Adrenal gland (tissue), 12 donors: ENCODE data around the gene SYNGAP1. TPM values are rescaled to one million over a fixed set of nuclear protein-coding genes. Genes with fewer than 3 reads are reported as not detected.

Experiments
- DNase-seq, 7 donors: peaks; one replicate each; pipeline ENCODE4 v3.0.0-alpha.2; 2019 to 2020
- H3K27ac ChIP-seq, 5 donors: fragments of 200-600 bp; sonication (generic) in 4 of 5; 1 replicate in 3 of 5; 2 replicates in 2 of 5; pipeline versions ENCODE4 v1.5.1 to v1.8.0; 2016 to 2020; ENCODE audit warnings: mild to moderate bottlenecking in 1 of 5
- H3K27me3 ChIP-seq: fragments of 200-600 bp; 2 replicates; pipeline ENCODE4 v1.8.0; 2021
- H3K36me3 ChIP-seq, 2 donors: fragments of 200-600 bp; replicated peaks in 1 of 2; 1 replicate in 1 of 2; 2 replicates in 1 of 2; pipeline versions ENCODE4 v1.5.1 to v1.8.0; 2018 to 2022
- H3K4me1 ChIP-seq, 2 donors: fragments of 200-600 bp; replicated peaks in 1 of 2; 1 replicate in 1 of 2; 2 replicates in 1 of 2; pipeline versions ENCODE4 v1.5.1 to v1.8.0; 2018 to 2021
- H3K4me3 ChIP-seq, 4 donors: fragments of 200-600 bp; sonication (generic) in 3 of 4; one replicate each; pipeline ENCODE4 v1.5.1; 2016 to 2018
- H3K9me3 ChIP-seq, 3 donors: fragments of 200-600 bp; sonication (generic) in 1 of 3; replicated peaks in 1 of 3; 1 replicate in 2 of 3; 2 replicates in 1 of 3; pipeline versions ENCODE4 v1.5.1 to v1.8.0; 2016 to 2021
- CTCF ChIP-seq, 6 experiments: fragments of 450-650 bp in 4 of 6; fragments of 200-600 bp in 2 of 6; sonication (generic) in 1 of 6; IDR thresholded peaks; 1 replicate in 5 of 6; 2 replicates in 1 of 6; pipeline versions ENCODE4 v1.5.1 to v1.8.0; 2016 to 2021; ENCODE audit warnings: antibody characterized with exemption in 6 of 6, mild to moderate bottlenecking in 2 of 6, moderate library complexity in 1 of 6
- POLR2A ChIP-seq, 2 donors: fragments of 450-650 bp; IDR thresholded peaks; one replicate each; pipeline ENCODE4 v1.6.1; 2017; ENCODE audit warnings: antibody characterized with exemption in 2 of 2, mild to moderate bottlenecking in 2 of 2, moderate library complexity in 1 of 2
- WGBS, 4 donors: extraction: QIAGEN DNeasy Blood & Tissue Kit in 2 of 4; methylation state at CpG; one replicate each; pipeline versions ENCODE4 v1.1.5 to v1.1.7; 2013 to 2017; 5-methylcytosine and 5-hydroxymethylcytosine counted together
- intact Hi-C, 2 donors: fragments of 100-400 bp; cut with DNase I; formaldehyde crosslinking; loops; one replicate each; pipeline versions ENCODE4 v1.14.1 to v1.15.0; 2022 to 2023
- polyA plus RNA-seq, 3 donors: library from polyadenylated mRNA; stranded (reverse); fragments of 200-250 nt in 2 of 3; fragments of 350-450 nt in 1 of 3; fragmentation: Illumina TruSeq in 1 of 3; extraction: RNeasy Lipid Tissue Mini Kit (QIAGEN cat#74804) in 1 of 3; gene quantifications; one replicate each; pipeline ENCODE4 v1.2.3, GENCODE V29; 2013 to 2014
- total RNA-seq, 9 donors: library from RNA; depleted of rRNA in 4 of 9; stranded (reverse); fragments of >200 nt in 4 of 9; fragments of 120-200 nt in 1 of 9; fragmentation: NEBNext Ultra II Directional in 1 of 9; extraction: Animal tissue kit (Norgen Biotek cat#: 25700) in 1 of 9; gene quantifications; one replicate each; pipeline versions ENCODE4 v1.1.0 to v1.2.4, GENCODE V29; 2013 to 2023
- donor health status: healthy with polysubstance abuse.
- donor health status: Bipolar disorder and iron deficiency.
- donor health status: DM: yes; HTN: yes; CAD: no.
- donor health status: DM: no; HTN: no; CAD: no.
- donor health status: DM: no; HTN: no; CAD: no.
- donor health status: DM: yes; HTN: yes; CAD: no.

The SYNGAP1 gene
- total and polyA plus RNA-seq, 12 donors: 2.6 to 73.5 (median 8.7) TPM

- DNase-seq: peak in 1 of 7 donors; percentile 39
- intact Hi-C loops: no loop called here
- no peak for TF ChIP-seq POLR2A (IDR thresholded peaks at IDR 0.05)
- TF ChIP-seq CTCF (IDR thresholded peaks at IDR 0.05): no peak
- H3K4me1 ChIP-seq: no peaks in the 10 kb centered on the region
- no peaks in the 10 kb centered on the region for H3K9me3 ChIP-seq
- 91 to 94% (median 93%) methylated on average over 10 of the region's 10 CpGs for WGBS, 4 donors
- no peak overlapping the region for H3K4me3 ChIP-seq
- H3K27ac ChIP-seq: no peak overlapping the region
- no peaks in the 10 kb centered on the region for H3K27me3 ChIP-seq
- peaks cover 0 to 32% of the 10 kb centered on the region in 2 donors for H3K36me3 ChIP-seq
These were observed 26.5 kb downstream of the SYNGAP1 start for GRCh38 chr6:33446356-33446755.

- no peak for TF ChIP-seq CTCF (IDR thresholded peaks at IDR 0.05)
- intact Hi-C loops: loop anchor here in 1 of 2 donors (10.0 kb wide), 1 partner anchor 114 kb away; no protein-coding TSS in a partner anchor
- Histone ChIP-seq H3K36me3 (peaks cover 0 to 8% of the 10 kb centered on the region in 2 donors), H3K4me1 (peaks cover 5 to 14% of the 10 kb centered on the region in 2 donors), H3K9me3 (no peaks in the 10 kb centered on the region), H3K27ac (no peak overlapping the region), H3K27me3 (no peaks in the 10 kb centered on the region), H3K4me3 (no peak overlapping the region)
- 59 to 71% (median 67%) methylated on average over 3 of the region's 3 CpGs for WGBS, 4 donors
- DNase-seq: no peak
These were observed 30.6 kb downstream of the SYNGAP1 start for GRCh38 chr6:33450434-33450833.

GRCh38 chr6:33451606-33452005 is 31.7 kb downstream of the SYNGAP1 start:
- peaks cover 0 to 11% of the 10 kb centered on the region in 2 donors for H3K36me3 ChIP-seq
- DNase-seq: no peak
- no peaks in the 10 kb centered on the region for H3K9me3 ChIP-seq
- WGBS, 4 donors: 91 to 98% (median 93%) methylated on average over 7 to 15 of the region's 15 CpGs
- no peaks in the 10 kb centered on the region for H3K27me3 ChIP-seq
- no peak for TF ChIP-seq CTCF (IDR thresholded peaks at IDR 0.05)
- TF ChIP-seq POLR2A (IDR thresholded peaks at IDR 0.05): no peak
- intact Hi-C loops: loop anchor here in 1 of 2 donors (10.0 kb wide), 1 partner anchor 113 kb away; no protein-coding TSS in a partner anchor
- peaks cover 5 to 14% of the 10 kb centered on the region in 2 donors for H3K4me1 ChIP-seq
- H3K27ac ChIP-seq: no peak overlapping the region
- H3K4me3 ChIP-seq: no peak overlapping the region

GRCh38 chr6:33452496-33452895 is 32.6 kb downstream of the SYNGAP1 start:
- peaks cover 0 to 11% of the 10 kb centered on the region in 2 donors for H3K36me3 ChIP-seq
- H3K9me3 ChIP-seq: no peaks in the 10 kb centered on the region
- DNase-seq: no peak
- intact Hi-C loops: loop anchor here in 1 of 2 donors (10.0 kb wide), 1 partner anchor 112 kb away; no protein-coding TSS in a partner anchor
- peaks cover 5 to 14% of the 10 kb centered on the region in 2 donors for H3K4me1 ChIP-seq
- no peak overlapping the region for H3K27ac ChIP-seq
- H3K4me3 ChIP-seq: no peak overlapping the region
- TF ChIP-seq POLR2A (IDR thresholded peaks at IDR 0.05) (no peak), CTCF (IDR thresholded peaks at IDR 0.05) (no peak)
- WGBS, 4 donors: 88 to 100% (median 92%) methylated on average over 1 to 4 of the region's 4 CpGs
- no peaks in the 10 kb centered on the region for H3K27me3 ChIP-seq
